Right cardiac atrium (tissue), 5 donors: ENCODE measurements around the gene GAL3ST3. TPM values are rescaled to one million over a fixed set of nuclear protein-coding genes. Genes with fewer than 3 reads are reported as not detected.

Experiments
- ATAC-seq, 2 donors: fragments of 200-7000 bp; cut with Tn5 transposase; one replicate each; pipeline versions ENCODE4 v1.8.0 to v1.9.1; 2020; ENCODE audit warnings: moderate library complexity in 2 of 2, mild to moderate bottlenecking in 1 of 2
- DNase-seq, 3 donors: peaks; one replicate each; pipeline ENCODE4 v3.0.0-alpha.2; 2020
- H3K27ac ChIP-seq: one replicate; pipeline ENCODE4 v1.5.1; 2013; ENCODE audit warnings: mild to moderate bottlenecking, low read length, control low read depth, moderate library complexity
- H3K27me3 ChIP-seq: one replicate; pipeline ENCODE4 v1.6.1; 2013; ENCODE audit not compliant: control insufficient read depth, insufficient read depth
- H3K4me1 ChIP-seq: one replicate; pipeline ENCODE4 v1.6.1; 2013; ENCODE audit warnings: low read length; ENCODE audit not compliant: control insufficient read depth, insufficient read depth
- H3K4me3 ChIP-seq: one replicate; pipeline ENCODE4 v1.5.1; 2013; ENCODE audit warnings: low read length, control low read depth
- H3K9me3 ChIP-seq: one replicate; pipeline ENCODE4 v1.6.1; 2013; ENCODE audit warnings: low read length; ENCODE audit not compliant: control insufficient read depth
- WGBS: extraction: QIAGEN DNeasy Blood & Tissue Kit; methylation state at CpG from one replicate; pipeline ENCODE4 v1.1.7; 2013; 5-methylcytosine and 5-hydroxymethylcytosine counted together
- intact Hi-C, 4 donors: fragments of 100-400 bp; cut with DNase I; formaldehyde crosslinking; loops; one replicate each; pipeline versions ENCODE4 v1.11.0 to v1.14.0; 2022 to 2023
- polyA plus RNA-seq: library from polyadenylated mRNA; stranded (reverse); fragments of 200-250 nt; gene quantifications from one replicate; pipeline ENCODE4 v1.2.3, GENCODE V29; 2013
- total RNA-seq, 4 donors: library from RNA; stranded (reverse); fragmentation: NEBNext Ultra II Directional; extraction: Animal tissue kit (Norgen Biotek cat#: 25700); gene quantifications; one replicate each; pipeline ENCODE4 v1.2.1, GENCODE V29; 2021
- donor health status: healthy with polysubstance abuse.
- donor health status: DM: no; HTN: yes; CAD: no.
- donor health status: DM: no; HTN: no; CAD: no.
- donor health status: DM: no; HTN: yes; CAD: no; lungs with severe emphysema.
- donor health status: DM: yes; HTN: yes; CAD: no.

Gene GAL3ST3
- total and polyA plus RNA-seq, 5 donors = 8.9 to 13.6 (median 11.3) TPM

GRCh38 chr11:66069715-66070603, 21.0 kb upstream of the GAL3ST3 start, which contains the start of gene PACS1:
Gene PACS1, plus strand, starts transcription at chr11:66070272. Its CDS starts 215 bp downstream, at chr11:66070487.
- intact Hi-C loops = loop anchor here in 2 of 4 donors (5.0 to 10.0 kb wide), 2 partner anchors 55 to 57 kb away; no protein-coding TSS in a partner anchor
- peaks cover 6% of the 10 kb centered on the region for H3K4me1 ChIP-seq
- H3K9me3 ChIP-seq = no peaks in the 10 kb centered on the region
- H3K27ac ChIP-seq = peak within 1 kb of the TSS; percentile 93
- under 1% methylated on average over 120 of the region's 120 CpGs for WGBS
- H3K27me3 ChIP-seq = no peaks in the 10 kb centered on the region
- peak within 1 kb of the TSS; percentile 98 for H3K4me3 ChIP-seq
- peak; percentile 90 to 91 for ATAC-seq
- DNase-seq = peak; percentile 91 to 96 (median 95)

GRCh38 chr11:66068923-66069714, 20.2 kb upstream of the GAL3ST3 start:
- Histone ChIP-seq H3K4me3 (peak overlapping the region; percentile 98), H3K4me1 (peaks cover 6% of the 10 kb centered on the region), H3K27ac (peak overlapping the region; percentile 93), H3K27me3 (no peaks in the 10 kb centered on the region), H3K9me3 (no peaks in the 10 kb centered on the region)
- 31% methylated on average over 14 of the region's 14 CpGs for WGBS
- intact Hi-C loops = loop anchor here in 1 of 4 donors (5.0 kb wide), 1 partner anchor 58 kb away; no protein-coding TSS in a partner anchor
- ATAC-seq (peak; percentile 20 to 41), DNase-seq (peak; percentile 46 to 71 (median 67))

- 47% methylated on average over 17 of the region's 17 CpGs for WGBS
- no peaks in the 10 kb centered on the region for H3K27me3 ChIP-seq
- DNase-seq (peak; percentile 68 to 91 (median 89)), ATAC-seq (peak; percentile 13 to 37)
- no peak overlapping the region for H3K4me3 ChIP-seq
- H3K9me3 ChIP-seq = no peaks in the 10 kb centered on the region
- peak overlapping the region; percentile 93 for H3K27ac ChIP-seq
- peaks cover 6% of the 10 kb centered on the region for H3K4me1 ChIP-seq
- intact Hi-C loops = loop anchor here in 1 of 4 donors (5.0 kb wide), 1 partner anchor 59 kb away; no protein-coding TSS in a partner anchor
Measured at GRCh38 chr11:66068154-66068821, 19.3 kb upstream of the GAL3ST3 start.

GRCh38 chr11:66067640-66068039, 18.7 kb upstream of the GAL3ST3 start:
- WGBS = 81% methylated on average over 4 of the region's 4 CpGs
- intact Hi-C loops = loop anchor here in 1 of 4 donors (5.0 kb wide), 1 partner anchor 60 kb away; no protein-coding TSS in a partner anchor
- Histone ChIP-seq H3K4me1 (peaks cover 6% of the 10 kb centered on the region), H3K4me3 (no peak overlapping the region), H3K9me3 (no peaks in the 10 kb centered on the region), H3K27me3 (no peaks in the 10 kb centered on the region), H3K27ac (peak overlapping the region; percentile 74)
- ATAC-seq (no peak), DNase-seq (no peak)

- Histone ChIP-seq H3K4me1 (peaks cover 6% of the 10 kb centered on the region), H3K4me3 (no peak overlapping the region), H3K27me3 (no peaks in the 10 kb centered on the region), H3K27ac (no peak overlapping the region), H3K9me3 (no peaks in the 10 kb centered on the region)
- DNase-seq (no peak), ATAC-seq (no peak)
- 78% methylated on average over 3 of the region's 3 CpGs for WGBS
- intact Hi-C loops = loop anchor here in 1 of 4 donors (5.0 kb wide), 1 partner anchor 61 kb away; no protein-coding TSS in a partner anchor
Measured at GRCh38 chr11:66066751-66067150, 17.8 kb upstream of the GAL3ST3 start.

- no peaks in the 10 kb centered on the region for H3K27me3 ChIP-seq
- H3K4me1 ChIP-seq = peaks cover 4% of the 10 kb centered on the region
- no peak for ATAC-seq
- no peak overlapping the region for H3K4me3 ChIP-seq
- no peak for DNase-seq
- H3K27ac ChIP-seq = no peak overlapping the region
- 100% methylated on average over 1 of the region's 1 CpG for WGBS
- H3K9me3 ChIP-seq = no peaks in the 10 kb centered on the region
- intact Hi-C loops = no loop called here
Measured at GRCh38 chr11:66064571-66064970, 15.6 kb upstream of the GAL3ST3 start.

- no peaks in the 10 kb centered on the region for H3K27me3 ChIP-seq
- ATAC-seq (no peak), DNase-seq (no peak)
- H3K4me3 ChIP-seq = no peak overlapping the region
- H3K4me1 ChIP-seq = no peaks in the 10 kb centered on the region
- H3K9me3 ChIP-seq = no peaks in the 10 kb centered on the region
- intact Hi-C loops = no loop called here
- WGBS = 99% methylated on average over 2 of the region's 2 CpGs
- no peak overlapping the region for H3K27ac ChIP-seq
Measured at GRCh38 chr11:66063900-66064299, 14.9 kb upstream of the GAL3ST3 start.

- ATAC-seq = no peak
- no peaks in the 10 kb centered on the region for H3K9me3 ChIP-seq
- H3K4me1 ChIP-seq = no peaks in the 10 kb centered on the region
- no peak overlapping the region for H3K27ac ChIP-seq
- H3K27me3 ChIP-seq = no peaks in the 10 kb centered on the region
- H3K4me3 ChIP-seq = no peak overlapping the region
- 89% methylated on average over 2 of the region's 2 CpGs for WGBS
- no peak for DNase-seq
- intact Hi-C loops = no loop called here
Measured at GRCh38 chr11:66062408-66062807, 13.4 kb upstream of the GAL3ST3 start.

GRCh38 chr11:66061268-66061667, 12.3 kb upstream of the GAL3ST3 start:
- DNase-seq = no peak
- no peak overlapping the region for H3K27ac ChIP-seq
- 77% methylated on average over 6 of the region's 6 CpGs for WGBS
- H3K27me3 ChIP-seq = no peaks in the 10 kb centered on the region
- no peak for ATAC-seq
- H3K9me3 ChIP-seq = no peaks in the 10 kb centered on the region
- H3K4me3 ChIP-seq = no peak overlapping the region
- intact Hi-C loops = no loop called here
- H3K4me1 ChIP-seq = no peaks in the 10 kb centered on the region

- 81% methylated on average over 8 of the region's 8 CpGs for WGBS
- ATAC-seq (no peak), DNase-seq (no peak)
- H3K4me1 ChIP-seq = no peaks in the 10 kb centered on the region
- intact Hi-C loops = no loop called here
- H3K27me3 ChIP-seq = no peaks in the 10 kb centered on the region
- no peaks in the 10 kb centered on the region for H3K9me3 ChIP-seq
- H3K4me3 ChIP-seq = no peak overlapping the region
- H3K27ac ChIP-seq = no peak overlapping the region
Measured at GRCh38 chr11:66059966-66060680, 11.2 kb upstream of the GAL3ST3 start.
